ENCODE measurements around the gene BRIP1. TPM values are rescaled to one million over a fixed set of nuclear protein-coding genes. Genes with fewer than 3 reads are reported as not detected.

Gene BRIP1
- total RNA-seq, 4 donors from 2014 or later, result 0.13 to 0.79 (median 0.38) TPM

GRCh38 chr17:61744804-61745203 lies 118.5 kb downstream of the BRIP1 start:
- no peak for TF ChIP-seq CTCF (IDR thresholded peaks at IDR 0.05)
- ATAC-seq (ENCODE audit: low FRiP score) (no peak), DNase-seq (ENCODE audit: low spot score) (no peak)

GRCh38 chr17:61744252-61744651 lies 119.1 kb downstream of the BRIP1 start:
- TF ChIP-seq CTCF (IDR thresholded peaks at IDR 0.05), result no peak
- no peak for ATAC-seq (ENCODE audit: low FRiP score)
- no peak for DNase-seq (ENCODE audit: low spot score)

- ATAC-seq (ENCODE audit: low FRiP score), result no peak
- no peak for DNase-seq (ENCODE audit: low spot score)
- no peak for TF ChIP-seq CTCF (IDR thresholded peaks at IDR 0.05)
Observed at GRCh38 chr17:61743766-61744165, 119.6 kb downstream of the BRIP1 start.

GRCh38 chr17:61739002-61739401 lies 124.3 kb downstream of the BRIP1 start:
- DNase-seq (ENCODE audit: low spot score) (no peak), ATAC-seq (ENCODE audit: low FRiP score) (no peak)
- TF ChIP-seq CTCF (IDR thresholded peaks at IDR 0.05), result no peak

GRCh38 chr17:61738249-61738648 lies 125.1 kb downstream of the BRIP1 start:
- DNase-seq (ENCODE audit: low spot score) (no peak), ATAC-seq (ENCODE audit: low FRiP score) (no peak)
- no peak for TF ChIP-seq CTCF (IDR thresholded peaks at IDR 0.05)

- no peak for ATAC-seq (ENCODE audit: low FRiP score)
- TF ChIP-seq CTCF (IDR thresholded peaks at IDR 0.05), result no peak
- DNase-seq (ENCODE audit: low spot score), result no peak
Observed at GRCh38 chr17:61737820-61738219, 125.5 kb downstream of the BRIP1 start.

- no peak for DNase-seq (ENCODE audit: low spot score)
- TF ChIP-seq CTCF (IDR thresholded peaks at IDR 0.05), result no peak
- ATAC-seq (ENCODE audit: low FRiP score), result no peak
Observed at GRCh38 chr17:61736438-61736837, 126.9 kb downstream of the BRIP1 start.

Measured in omental fat pad (tissue), 4 donors.